Small intestine (tissue), 7 donors: ENCODE results near the gene USH2A. TPM values are rescaled to one million over a fixed set of nuclear protein-coding genes. Genes with fewer than 3 reads are reported as not detected.

ENCODE experiments used
- DNase-seq, 2 donors: peaks; one replicate each; pipeline versions ENCODE4 v3.0.0 to v3.0.0-alpha.2; 2013
- FAIRE-seq: peaks from 2 replicates; lab custom pipeline; 2012; peaks lifted over from hg19 to GRCh38; lab: Jason Lieb, UNC
- H3K27ac ChIP-seq, 3 donors: one replicate each; pipeline ENCODE4 v1.5.1; 2013; ENCODE audit warnings: low read length in 2 of 3, mild to moderate bottlenecking in 2 of 3, control low read depth in 1 of 3, inconsistent platforms in 1 of 3, low read depth in 1 of 3, moderate library complexity in 1 of 3
- H3K27me3 ChIP-seq, 3 donors: one replicate each; pipeline ENCODE4 v1.6.1; 2013; ENCODE audit warnings: low read length in 3 of 3, inconsistent platforms in 1 of 3; ENCODE audit not compliant: control insufficient read depth in 3 of 3, insufficient read depth in 3 of 3
- H3K36me3 ChIP-seq, 3 donors: one replicate each; pipeline ENCODE4 v1.6.1; 2013; ENCODE audit warnings: low read length in 3 of 3, inconsistent platforms in 1 of 3, low read depth in 1 of 3, mild to moderate bottlenecking in 1 of 3, moderate library complexity in 1 of 3; ENCODE audit not compliant: control insufficient read depth in 3 of 3, insufficient read depth in 2 of 3
- H3K4me1 ChIP-seq, 3 donors: one replicate each; pipeline ENCODE4 v1.6.1; 2013; ENCODE audit warnings: low read length in 2 of 3, inconsistent platforms in 1 of 3, low read depth in 1 of 3, mild to moderate bottlenecking in 1 of 3, moderate library complexity in 1 of 3; ENCODE audit not compliant: control insufficient read depth in 3 of 3, insufficient read depth in 2 of 3
- H3K4me3 ChIP-seq, 3 donors: one replicate each; pipeline ENCODE4 v1.5.1; 2013; ENCODE audit warnings: low read length in 3 of 3, control low read depth in 1 of 3, inconsistent platforms in 1 of 3, low read depth in 1 of 3, mild to moderate bottlenecking in 1 of 3, moderate library complexity in 1 of 3
- H3K9me3 ChIP-seq, 2 donors: one replicate each; pipeline ENCODE4 v1.6.1; 2013; ENCODE audit warnings: low read depth in 1 of 2, low read length in 1 of 2; ENCODE audit not compliant: control insufficient read depth in 2 of 2, insufficient read depth in 1 of 2
- WGBS, 3 donors: extraction: QIAGEN DNeasy Blood & Tissue Kit; methylation state at CpG; one replicate each; pipeline ENCODE4 v1.1.7; 2013; 5-methylcytosine and 5-hydroxymethylcytosine counted together
- polyA plus RNA-seq, 4 donors: library from polyadenylated mRNA; stranded (reverse) in 3 of 4; unstranded in 1 of 4; fragments of 200-250 nt in 3 of 4; fragments of 120-200 nt in 1 of 4; gene quantifications; one replicate each; pipeline versions ENCODE4 v1.2.1 to v1.2.3, GENCODE V29; 2013
- donor health status: healthy with polysubstance abuse.
- donor health status: control.
- donor health status: control.
- donor health status: Bipolar disorder and iron deficiency.
- donor health status: healthy.

Gene USH2A
- polyA plus RNA-seq, 4 donors = under 0.01 to 0.07 TPM; not detected in 2

DNA sequence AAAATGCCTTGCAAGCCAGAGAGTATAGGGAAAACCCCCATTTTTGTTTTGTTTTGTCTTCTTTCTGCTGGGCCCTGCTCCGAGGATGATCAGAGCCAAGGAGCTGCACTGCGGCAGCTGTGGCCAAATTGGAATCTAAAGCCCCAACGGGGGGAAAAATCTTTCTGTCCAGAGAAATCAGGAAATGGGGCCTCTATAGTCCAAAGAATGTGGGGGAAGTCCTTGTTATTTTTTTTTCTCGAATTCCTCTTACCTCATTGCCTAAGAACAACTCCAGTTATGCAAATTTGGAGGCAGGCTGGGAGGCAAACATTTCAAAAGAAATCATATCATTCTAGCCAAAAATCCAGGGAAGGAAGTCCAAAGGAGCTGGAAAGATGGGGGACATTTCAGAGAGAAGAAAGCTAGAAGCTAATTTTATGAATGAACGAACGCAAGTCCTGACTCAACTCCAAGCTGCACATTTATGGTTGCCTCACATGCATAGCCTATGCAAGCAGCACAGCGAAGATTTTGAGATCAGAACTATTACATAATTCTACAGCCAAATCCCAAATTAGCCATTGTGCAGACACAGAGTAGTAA, 592.9 kb downstream of the USH2A start:
- no peaks in the 10 kb centered on the region for H3K4me1 ChIP-seq
- H3K27me3 ChIP-seq = no peaks in the 10 kb centered on the region
- H3K27ac ChIP-seq = no peak overlapping the region
- FAIRE-seq = no peak
- H3K36me3 ChIP-seq = no peaks in the 10 kb centered on the region
- H3K4me3 ChIP-seq = no peak overlapping the region
- WGBS, 3 donors = 73 to 79% (median 79%) methylated on average over 7 of the region's 7 CpGs
- no peak for DNase-seq
- H3K9me3 ChIP-seq = no peaks in the 10 kb centered on the region

GRCh38 chr1:215825056-215825455, 598.2 kb downstream of the USH2A start:
- no peaks in the 10 kb centered on the region for H3K36me3 ChIP-seq
- no peaks in the 10 kb centered on the region for H3K27me3 ChIP-seq
- no peak overlapping the region for H3K4me3 ChIP-seq
- DNase-seq = no peak
- FAIRE-seq = no peak
- H3K9me3 ChIP-seq = peaks cover 0 to 6% of the 10 kb centered on the region in 2 donors
- no peak overlapping the region for H3K27ac ChIP-seq
- no peaks in the 10 kb centered on the region for H3K4me1 ChIP-seq

DNA sequence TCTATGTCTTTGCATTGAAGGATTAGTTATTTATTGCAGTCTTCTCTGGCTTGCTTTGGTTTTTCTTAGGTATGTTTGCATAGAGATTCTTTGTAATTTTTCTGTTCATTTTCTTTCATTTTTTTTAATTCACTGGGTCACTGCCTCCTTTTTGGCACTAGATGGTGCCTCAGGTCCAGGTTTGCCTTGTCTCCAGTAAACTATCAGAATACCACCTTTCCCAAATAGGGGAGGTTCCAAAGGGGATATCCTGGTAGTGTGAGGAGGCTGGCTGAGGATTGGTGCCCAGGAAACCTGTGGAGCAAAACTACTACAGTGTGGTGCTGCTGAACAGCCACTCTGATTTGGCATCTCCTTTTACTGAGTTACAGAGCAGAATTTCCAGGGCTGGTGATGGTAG, 599.0 kb downstream of the USH2A start:
- no peaks in the 10 kb centered on the region for H3K27me3 ChIP-seq
- H3K36me3 ChIP-seq = no peaks in the 10 kb centered on the region
- no peak overlapping the region for H3K27ac ChIP-seq
- peaks cover 0 to 6% of the 10 kb centered on the region in 2 donors for H3K9me3 ChIP-seq
- H3K4me3 ChIP-seq = no peak overlapping the region
- FAIRE-seq (no peak), DNase-seq (no peak)
- H3K4me1 ChIP-seq = no peaks in the 10 kb centered on the region

DNA sequence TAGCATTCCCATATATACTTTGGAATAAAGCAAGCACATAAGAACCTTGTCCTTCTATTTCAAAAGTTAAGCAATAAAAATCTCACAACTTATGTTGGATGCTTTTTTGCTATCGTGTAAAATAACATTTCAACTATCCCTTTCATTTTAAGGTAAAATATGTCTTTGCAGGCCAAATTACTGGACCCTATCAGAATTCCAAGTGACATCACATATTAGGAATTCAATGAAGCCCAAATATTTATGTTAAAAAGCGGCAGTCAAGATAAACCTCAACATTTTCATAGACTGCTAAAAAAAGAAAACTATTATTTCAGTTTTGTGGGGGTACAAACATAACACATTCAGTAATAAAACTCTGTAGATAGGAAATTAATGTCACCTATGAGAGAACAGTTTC, 604.1 kb downstream of the USH2A start:
- H3K4me1 ChIP-seq = no peaks in the 10 kb centered on the region
- FAIRE-seq (no peak), DNase-seq (no peak)
- 58 to 77% (median 63%) methylated on average over 2 of the region's 2 CpGs for WGBS, 3 donors
- H3K36me3 ChIP-seq = no peaks in the 10 kb centered on the region
- H3K27ac ChIP-seq = no peak overlapping the region
- H3K4me3 ChIP-seq = no peak overlapping the region
- H3K27me3 ChIP-seq = no peaks in the 10 kb centered on the region
- no peaks in the 10 kb centered on the region for H3K9me3 ChIP-seq

DNA sequence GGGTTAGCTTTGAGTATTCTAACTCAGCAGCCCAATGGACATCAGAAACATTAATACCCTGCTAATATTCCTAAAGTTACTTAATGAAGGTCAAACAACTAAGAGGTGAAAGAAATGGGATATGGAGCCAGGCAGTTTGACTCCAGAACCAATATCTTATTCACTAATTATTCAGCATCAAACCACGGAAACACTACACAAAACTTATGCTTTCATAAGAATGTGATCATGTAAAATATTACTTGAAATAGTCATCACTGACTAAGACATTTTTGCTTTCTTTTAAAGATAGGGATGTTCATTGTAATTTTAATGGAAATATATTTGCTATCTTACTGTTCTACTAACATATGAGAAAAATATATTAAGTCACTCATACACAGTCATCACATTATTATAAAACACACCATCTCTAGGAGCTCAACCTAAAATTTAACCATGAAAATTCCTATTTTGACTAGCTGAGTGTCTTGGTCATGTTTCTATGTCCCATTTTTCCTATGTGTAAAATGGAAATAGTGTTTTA, 615.3 kb downstream of the USH2A start:
- no peaks in the 10 kb centered on the region for H3K36me3 ChIP-seq
- FAIRE-seq (no peak), DNase-seq (no peak)
- H3K27ac ChIP-seq = no peak overlapping the region
- no peaks in the 10 kb centered on the region for H3K27me3 ChIP-seq
- peaks cover 0 to 9% of the 10 kb centered on the region in 2 donors for H3K9me3 ChIP-seq
- 83 to 97% (median 95%) methylated on average over 1 of the region's 1 CpG for WGBS, 3 donors
- no peaks in the 10 kb centered on the region for H3K4me1 ChIP-seq
- H3K4me3 ChIP-seq = no peak overlapping the region

- FAIRE-seq = no peak
Observed at GRCh38 chr1:215807218-215807617, 616.0 kb downstream of the USH2A start.

DNA sequence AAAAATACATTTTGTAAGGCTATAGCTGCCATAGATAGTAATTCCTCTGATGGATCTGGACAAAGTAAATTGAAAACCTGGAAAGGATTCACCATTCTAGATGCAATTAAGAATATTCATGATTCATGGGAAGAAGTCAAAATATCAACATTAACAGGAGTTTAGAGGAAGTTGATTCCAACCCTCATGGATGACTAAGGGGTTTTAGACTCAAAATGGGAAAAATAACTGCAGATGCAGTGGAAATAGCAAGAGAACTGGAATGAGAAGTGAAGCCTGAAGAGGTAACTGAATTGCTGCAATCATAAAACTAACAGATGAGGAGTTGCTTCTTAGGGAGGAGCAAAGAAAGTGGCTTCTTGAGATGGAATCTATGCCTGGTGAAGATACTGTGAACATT, 625.4 kb downstream of the USH2A start:
- H3K9me3 ChIP-seq = no peaks in the 10 kb centered on the region
- DNase-seq (no peak), FAIRE-seq (no peak)
- H3K27ac ChIP-seq = no peak overlapping the region
- H3K4me3 ChIP-seq = no peak overlapping the region
- no peaks in the 10 kb centered on the region for H3K36me3 ChIP-seq
- H3K27me3 ChIP-seq = no peaks in the 10 kb centered on the region
- no peaks in the 10 kb centered on the region for H3K4me1 ChIP-seq

More at GRCh38 chr1:215807218-215807617, 616.0 kb downstream of the USH2A start:
- no peaks in the 10 kb centered on the region for H3K4me1 ChIP-seq
- no peaks in the 10 kb centered on the region for H3K36me3 ChIP-seq
- H3K27ac ChIP-seq = no peak overlapping the region
- peaks cover 0 to 7% of the 10 kb centered on the region in 2 donors for H3K9me3 ChIP-seq
- no peak overlapping the region for H3K4me3 ChIP-seq
- WGBS, 3 donors = 46 to 60% (median 50%) methylated on average over 4 of the region's 4 CpGs
- no peak for DNase-seq
- H3K27me3 ChIP-seq = no peaks in the 10 kb centered on the region

DNA sequence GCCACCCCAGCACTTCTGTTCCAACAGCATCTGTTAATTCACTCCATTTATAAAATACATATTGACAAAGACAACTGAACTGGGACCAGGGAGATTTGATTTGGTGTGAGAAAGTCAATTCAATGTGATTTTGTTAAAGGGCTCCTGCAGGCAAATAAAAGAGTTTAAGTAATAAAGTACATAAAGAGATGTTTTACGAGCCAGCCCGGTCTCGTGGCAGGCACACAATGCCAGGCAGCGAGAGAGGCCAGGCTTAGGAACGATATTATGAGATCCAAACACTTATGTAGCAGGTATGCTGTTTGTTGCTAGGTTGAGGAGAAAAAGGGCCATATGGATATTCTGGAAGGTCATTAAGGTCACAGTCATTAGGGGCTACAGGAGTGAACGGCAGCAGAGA, 629.1 kb downstream of the USH2A start:
- H3K27ac ChIP-seq = no peak overlapping the region
- no peaks in the 10 kb centered on the region for H3K36me3 ChIP-seq
- H3K9me3 ChIP-seq = no peaks in the 10 kb centered on the region
- no peaks in the 10 kb centered on the region for H3K27me3 ChIP-seq
- 60 to 76% (median 60%) methylated on average over 6 of the region's 6 CpGs for WGBS, 3 donors
- no peaks in the 10 kb centered on the region for H3K4me1 ChIP-seq
- DNase-seq (no peak), FAIRE-seq (no peak)
- no peak overlapping the region for H3K4me3 ChIP-seq

DNA sequence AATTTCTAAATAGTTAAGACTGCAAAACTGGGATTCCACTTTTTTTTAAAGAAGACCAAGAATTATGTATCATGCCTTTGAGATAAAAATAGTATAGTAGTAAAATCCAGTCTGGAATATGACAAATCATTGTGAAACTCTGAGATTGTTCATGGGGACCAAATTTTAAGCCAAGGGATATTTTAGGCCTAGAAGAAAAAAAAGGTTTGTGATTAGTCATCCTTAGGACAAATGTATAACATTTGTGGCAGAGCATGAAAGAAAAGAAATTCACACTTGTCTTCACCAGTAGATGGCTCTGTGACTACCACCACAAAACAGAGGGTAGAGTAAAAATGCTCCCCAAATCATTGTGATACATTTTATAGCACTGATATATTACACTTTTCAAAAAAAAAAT, 630.1 kb downstream of the USH2A start:
- no peak for FAIRE-seq
- Histone ChIP-seq H3K9me3 (no peaks in the 10 kb centered on the region), H3K4me1 (no peaks in the 10 kb centered on the region), H3K27me3 (no peaks in the 10 kb centered on the region), H3K27ac (no peak overlapping the region), H3K36me3 (no peaks in the 10 kb centered on the region), H3K4me3 (no peak overlapping the region)
- DNase-seq = no peak
